H9 (cell line): ENCODE measurements around the gene CAVIN4. TPM values are rescaled to one million over a fixed set of nuclear protein-coding genes. Genes with fewer than 3 reads are reported as not detected.

ENCODE experiments used
- DNase-seq: peaks from one replicate; pipeline ENCODE4 v3.0.0-alpha.2; 2017
- H2AFZ ChIP-seq: one replicate; pipeline ENCODE4 v1.6.1; 2013; ENCODE audit warnings: mild to moderate bottlenecking, low read length, control low read depth, moderate library complexity
- H2AK5ac ChIP-seq: 2 replicates; pipeline ENCODE4 v1.6.1; 2013; ENCODE audit warnings: low read length, control low read depth, mixed read lengths; ENCODE audit not compliant: insufficient read length
- H2BK120ac ChIP-seq: one replicate; pipeline ENCODE4 v1.6.1; 2013; ENCODE audit warnings: low read depth, mild to moderate bottlenecking, low read length, control low read depth, inconsistent platforms; ENCODE audit not compliant: poor library complexity, severe bottlenecking
- H2BK12ac ChIP-seq: 2 replicates; pipeline ENCODE4 v1.6.1; 2013; ENCODE audit warnings: low read length, control low read depth, mixed read lengths, low read depth; ENCODE audit not compliant: insufficient read length
- H2BK15ac ChIP-seq: 2 replicates; pipeline ENCODE4 v1.6.1; 2013; ENCODE audit warnings: low read depth, low read length, control low read depth
- H2BK20ac ChIP-seq: one replicate; pipeline ENCODE4 v1.6.1; 2013; ENCODE audit warnings: low read depth, mild to moderate bottlenecking, low read length, control low read depth, inconsistent platforms; ENCODE audit not compliant: poor library complexity, severe bottlenecking
- H2BK5ac ChIP-seq: 2 replicates; pipeline ENCODE4 v1.6.1; 2013; ENCODE audit warnings: low read length, control low read depth, mixed read lengths; ENCODE audit not compliant: insufficient read length
- H3K14ac ChIP-seq: 2 replicates; pipeline ENCODE4 v1.6.1; 2013; ENCODE audit warnings: low read length, control low read depth; ENCODE audit not compliant: insufficient read depth
- H3K18ac ChIP-seq: 2 replicates; pipeline ENCODE4 v1.6.1; 2013; ENCODE audit warnings: low read depth, mild to moderate bottlenecking, mixed read lengths, low read length, control low read depth; ENCODE audit not compliant: insufficient read length
- H3K23ac ChIP-seq: 2 replicates; pipeline ENCODE4 v1.6.1; 2013; ENCODE audit warnings: low read length, control low read depth, mixed read lengths, low read depth; ENCODE audit not compliant: insufficient read length
- H3K23me2 ChIP-seq: 2 replicates; pipeline ENCODE4 v1.6.1; 2013; ENCODE audit warnings: low read depth, mild to moderate bottlenecking, mixed read lengths, low read length, control low read depth; ENCODE audit not compliant: insufficient read length, poor library complexity, severe bottlenecking
- H3K27ac ChIP-seq: 2 replicates; pipeline ENCODE4 v1.5.1; 2013; ENCODE audit warnings: low read length, control low read depth, mixed read lengths, low read depth; ENCODE audit not compliant: insufficient read length
- H3K27me3 ChIP-seq: 2 replicates; pipeline ENCODE4 v1.6.1; 2013; ENCODE audit warnings: low read length, control low read depth, inconsistent platforms; ENCODE audit not compliant: insufficient read depth
- H3K4ac ChIP-seq: 2 replicates; pipeline ENCODE4 v1.6.1; 2013; ENCODE audit warnings: low read depth, mild to moderate bottlenecking, control low read depth, inconsistent platforms, low read length, moderate library complexity
- H3K4me1 ChIP-seq: 2 replicates; pipeline ENCODE4 v1.6.1; 2013; ENCODE audit warnings: low read length, control low read depth, inconsistent platforms; ENCODE audit not compliant: insufficient read depth
- H3K4me2 ChIP-seq: 2 replicates; pipeline ENCODE4 v1.6.1; 2013; ENCODE audit warnings: low read length, control low read depth, mixed read lengths; ENCODE audit not compliant: insufficient read length, insufficient read depth
- H3K56ac ChIP-seq: 2 replicates; pipeline ENCODE4 v1.6.1; 2013; ENCODE audit warnings: low read depth, mild to moderate bottlenecking, mixed read lengths, low read length, control low read depth; ENCODE audit not compliant: insufficient read length
- H3K79me1 ChIP-seq: 2 replicates; pipeline ENCODE4 v1.6.1; 2013; ENCODE audit warnings: low read depth, mild to moderate bottlenecking, moderate library complexity, low read length, control low read depth, inconsistent platforms; ENCODE audit not compliant: insufficient read depth, poor library complexity, severe bottlenecking
- H3K79me2 ChIP-seq: 2 replicates; pipeline ENCODE4 v1.6.1; 2013; ENCODE audit warnings: low read length, control low read depth, inconsistent platforms; ENCODE audit not compliant: insufficient read depth
- H3K9ac ChIP-seq: 2 replicates; pipeline ENCODE4 v1.6.1; 2013; ENCODE audit warnings: low read length, control low read depth, mixed read lengths; ENCODE audit not compliant: insufficient read length; ENCODE audit errors: extremely low read depth
- H3K9me3 ChIP-seq: one replicate; pipeline ENCODE4 v1.6.1; 2013; ENCODE audit warnings: low read depth, low read length, inconsistent platforms; ENCODE audit not compliant: control insufficient read depth
- H3T11ph ChIP-seq: one replicate; pipeline ENCODE4 v1.6.1; 2013; ENCODE audit warnings: mild to moderate bottlenecking, low read length, control low read depth, inconsistent platforms
- H4K20me1 ChIP-seq: one replicate; pipeline ENCODE4 v1.6.1; 2013; ENCODE audit not compliant: control insufficient read depth, insufficient read length, insufficient read depth
- H4K5ac ChIP-seq: 2 replicates; pipeline ENCODE4 v1.6.1; 2013; ENCODE audit warnings: low read depth, mild to moderate bottlenecking, mixed read lengths, low read length, control low read depth; ENCODE audit not compliant: insufficient read length
- H4K8ac ChIP-seq: replicated peaks from 2 replicates; pipeline ENCODE4 v1.6.1; 2013; ENCODE audit warnings: low read length, control low read depth, mixed read lengths, low read depth; ENCODE audit not compliant: insufficient read length
- H4K91ac ChIP-seq: 2 replicates; pipeline ENCODE4 v1.6.1; 2013; ENCODE audit warnings: low read depth, mild to moderate bottlenecking, moderate library complexity, mixed read lengths, low read length, control low read depth; ENCODE audit not compliant: insufficient read length
- H3K27ac Mint-ChIP-seq, 3 experiments: 2 replicates in 2 of 3; 3 replicates in 1 of 3; pipeline ENCODE4 v1.8.0; 2020 to 2021; ENCODE audit warnings: mixed read lengths in 3 of 3, mild to moderate bottlenecking in 1 of 3, moderate library complexity in 1 of 3
- H3K27me3 Mint-ChIP-seq: 2 replicates; pipeline ENCODE4 v1.8.0; 2021; ENCODE audit warnings: low read depth, mild to moderate bottlenecking, moderate library complexity, mixed read lengths
- H3K36me3 Mint-ChIP-seq, 3 experiments: 2 replicates in 2 of 3; 3 replicates in 1 of 3; pipeline ENCODE4 v1.8.0; 2020 to 2021; ENCODE audit warnings: low read depth in 3 of 3, mixed read lengths in 3 of 3; ENCODE audit not compliant: insufficient read depth in 1 of 3
- H3K4me1 Mint-ChIP-seq, 2 experiments: 2 replicates each; pipeline ENCODE4 v1.8.0; 2020; ENCODE audit warnings: mixed read lengths in 2 of 2
- H3K4me3 Mint-ChIP-seq, 2 experiments: 2 replicates in 1 of 2; 3 replicates in 1 of 2; pipeline ENCODE4 v1.8.0; 2020 to 2021; ENCODE audit warnings: mild to moderate bottlenecking in 2 of 2, mixed read lengths in 2 of 2, moderate library complexity in 1 of 2
- H3K9me3 Mint-ChIP-seq, 2 experiments: 2 replicates in 1 of 2; 3 replicates in 1 of 2; pipeline ENCODE4 v1.8.0; 2020; ENCODE audit warnings: mild to moderate bottlenecking in 2 of 2, mixed read lengths in 2 of 2, moderate library complexity in 1 of 2
- CTCF ChIP-seq: fragments of 200-600 bp; sonication (generic); conservative IDR thresholded peaks from 3 replicates; pipeline ENCODE4 v1.8.0; 2021; ENCODE audit warnings: antibody characterized with exemption, mild to moderate bottlenecking
- WGBS: extraction: QIAGEN DNeasy Blood & Tissue Kit; methylation state at CpG from one replicate; pipeline ENCODE4 v1.1.7; 2013; ENCODE audit warnings: missing lambda C conversion rate, low lambda C conversion rate, mixed read lengths; ENCODE audit not compliant: insufficient read length; ENCODE audit errors: extremely low coverage; 5-methylcytosine and 5-hydroxymethylcytosine counted together
- total RNA-seq: library from RNA; stranded (reverse); gene quantifications from 2 replicates; pipeline ENCODE4 v1.2.1, GENCODE V29; 2021

Gene CAVIN4
- total RNA-seq, 1 experiment from 2014 or later = 7.3 TPM

- H3K27me3 ChIP-seq = no peaks in the 10 kb centered on the region
- peak overlapping the region; percentile 57 for H3K4me2 ChIP-seq
- H2BK5ac ChIP-seq = no peak overlapping the region
- H2BK12ac ChIP-seq = no peak overlapping the region
- H4K8ac ChIP-seq = no peak overlapping the region
- no peak overlapping the region for H4K5ac ChIP-seq
- no peak overlapping the region for H2AK5ac ChIP-seq
- whole genome bisulfite sequencing = no CpG with 5 or more reads among the region's 6 CpGs
- no peak overlapping the region for H2BK20ac ChIP-seq
- TF ChIP-seq CTCF = peak; percentile 59
- H4K91ac ChIP-seq = no peak overlapping the region
- H3T11ph ChIP-seq = no peak overlapping the region
- no peak overlapping the region for H3K4ac ChIP-seq
- no peak overlapping the region for H3K23ac ChIP-seq
- no peaks in the 10 kb centered on the region for H3K79me1 ChIP-seq
- H4K20me1 ChIP-seq = no peaks in the 10 kb centered on the region
- H2BK15ac ChIP-seq = no peak overlapping the region
- no peak overlapping the region for H3K9ac ChIP-seq
- no peak overlapping the region for H2AFZ ChIP-seq
- Mint-ChIP-seq H3K27me3 (peaks cover 5% of the 10 kb centered on the region), H3K36me3 (peaks cover 0 to 8% (median 4%) of the 10 kb centered on the region in 3 experiments; a peak in 4 of 7 replicates), H3K27ac (no peak overlapping the region), H3K4me3 (peak overlapping the region in 1 of 2 experiments; percentile 30; a peak in 2 of 5 replicates), H3K4me1 (peaks cover 25 to 31% of the 10 kb centered on the region in 2 experiments), H3K9me3 (peaks cover 4 to 12% of the 10 kb centered on the region in 2 experiments)
- peak overlapping the region; percentile 84 for H3K18ac ChIP-seq
- DNase-seq = peak; percentile 93
- H2BK120ac ChIP-seq = no peak overlapping the region
- H3K27ac ChIP-seq = no peak overlapping the region
- no peaks in the 10 kb centered on the region for H3K23me2 ChIP-seq
- H3K9me3 ChIP-seq = no peaks in the 10 kb centered on the region
- no peak overlapping the region for H3K56ac ChIP-seq
- H3K79me2 ChIP-seq = no peaks in the 10 kb centered on the region
- H3K4me1 ChIP-seq = peaks cover 8% of the 10 kb centered on the region; the same call in 1 of the 2 replicates
- H3K14ac ChIP-seq = no peak overlapping the region
Observed at GRCh38 chr9:100637787-100638186, 59.9 kb downstream of the CAVIN4 start.

Other genes starting within 250 kb of the CAVIN4 start
- gene TEX10, start 225.1 kb upstream of the CAVIN4 start, total RNA-seq = 70.8 and 71.6 TPM in 2 replicates
- 34.0 and 35.7 TPM in 2 replicates for gene MSANTD3, start 150.9 kb upstream of the CAVIN4 start, total RNA-seq
- gene TMEFF1, start 104.9 kb upstream of the CAVIN4 start, total RNA-seq = 64.7 and 65.5 TPM in 2 replicates